IMR-90 (cell line): ENCODE measurements around the gene HAGH. TPM values are rescaled to one million over a fixed set of nuclear protein-coding genes. Genes with fewer than 3 reads are reported as not detected.

ENCODE experiments used
- ATAC-seq: fragments of 200-7000 bp; cut with Tn5 transposase; 2 replicates; pipeline ENCODE4 v1.9.1; 2020; ENCODE audit warnings: low read depth, mild to moderate bottlenecking, moderate library complexity
- BruUV-seq: library from RNA; stranded (reverse); fragments of 400-500 nt; replicated peaks from 2 replicates; lab custom pipeline; 2021; lab: Mats Ljungman, UMichigan
- CTCF ChIA-PET: fragments of 300-600 bp; formaldehyde crosslinking; extraction: SDS; loops from one replicate; lab custom pipeline; 2021; ENCODE audit warnings: antibody characterized with exemption; lab: Yijun Ruan, JAX
- POLR2A ChIA-PET: fragments of 300-600 bp; sonication (Branson Sonifier 250); formaldehyde crosslinking; loops from one replicate; lab custom pipeline; 2022; ENCODE audit warnings: antibody characterized with exemption; ENCODE audit not compliant: unreplicated experiment; lab: Charles Lee
- DNase-seq: peaks from one replicate; pipeline ENCODE4 v3.0.0; 2013
- H2AFZ ChIP-seq: replicated peaks from 2 replicates; pipeline ENCODE3; 2013; ENCODE audit warnings: low read length, mild to moderate bottlenecking; ENCODE audit not compliant: poor library complexity
- H2AK5ac ChIP-seq: 2 replicates; pipeline ENCODE4 v1.6.1; 2013; ENCODE audit warnings: low read depth, low read length, inconsistent platforms
- H2AK9ac ChIP-seq: replicated peaks from 2 replicates; pipeline ENCODE3; 2013; ENCODE audit warnings: mild to moderate bottlenecking, low read depth, low read length, moderate library complexity; ENCODE audit not compliant: poor library complexity
- H2BK120ac ChIP-seq: 2 replicates; pipeline ENCODE4 v1.6.1; 2013; ENCODE audit warnings: low read depth, low read length, inconsistent platforms
- H2BK15ac ChIP-seq: 3 replicates; pipeline ENCODE4 v1.6.1; 2013; ENCODE audit warnings: low read depth, low read length, inconsistent platforms
- H2BK20ac ChIP-seq: 2 replicates; pipeline ENCODE4 v1.6.1; 2013; ENCODE audit warnings: low read depth, mild to moderate bottlenecking, inconsistent platforms, low read length, moderate library complexity
- H2BK5ac ChIP-seq: 2 replicates; pipeline ENCODE4 v1.6.1; 2013; ENCODE audit warnings: mild to moderate bottlenecking, low read depth, low read length, inconsistent platforms; ENCODE audit not compliant: poor library complexity, severe bottlenecking
- H3K14ac ChIP-seq: replicated peaks from 2 replicates; pipeline ENCODE4 v1.6.1; 2013; ENCODE audit warnings: low read depth, low read length, inconsistent platforms
- H3K18ac ChIP-seq: 2 replicates; pipeline ENCODE4 v1.6.1; 2013; ENCODE audit warnings: low read depth, low read length, control low read depth
- H3K23ac ChIP-seq: 2 replicates; pipeline ENCODE4 v1.6.1; 2013; ENCODE audit warnings: low read depth, low read length, inconsistent platforms
- H3K27ac ChIP-seq: 2 replicates; pipeline ENCODE4 v1.5.1; 2013; ENCODE audit warnings: mild to moderate bottlenecking, control low read depth, low read length; ENCODE audit not compliant: insufficient read depth
- H3K27me3 ChIP-seq: 2 replicates; pipeline ENCODE4 v1.6.1; 2013; ENCODE audit warnings: low read length; ENCODE audit not compliant: control insufficient read depth, insufficient read depth
- H3K36me3 ChIP-seq: 2 replicates; pipeline ENCODE4 v1.6.1; 2013; ENCODE audit warnings: low read length, mixed read lengths; ENCODE audit not compliant: control insufficient read depth, insufficient read depth
- H3K4ac ChIP-seq: 2 replicates; pipeline ENCODE4 v1.6.1; 2013; ENCODE audit warnings: low read depth, low read length, inconsistent platforms
- H3K4me1 ChIP-seq: 2 replicates; pipeline ENCODE4 v1.6.1; 2013; ENCODE audit warnings: low read length, mixed read lengths; ENCODE audit not compliant: control insufficient read depth, insufficient read depth
- H3K4me2 ChIP-seq: 2 replicates; pipeline ENCODE4 v1.6.1; 2013; ENCODE audit warnings: low read depth, mild to moderate bottlenecking, control low read depth, low read length, moderate library complexity
- H3K4me3 ChIP-seq: 2 replicates; pipeline ENCODE4 v1.5.1; 2013; ENCODE audit warnings: low read depth, mild to moderate bottlenecking, control low read depth, low read length, moderate library complexity; ENCODE audit not compliant: insufficient read depth
- H3K56ac ChIP-seq: 2 replicates; pipeline ENCODE4 v1.6.1; 2013; ENCODE audit warnings: low read length, inconsistent platforms; ENCODE audit not compliant: insufficient read depth; ENCODE audit errors: extremely low read depth
- H3K79me1 ChIP-seq, 2 experiments: 2 replicates each; pipeline ENCODE4 v1.6.1; 2013; ENCODE audit warnings: low read length in 2 of 2, inconsistent platforms in 1 of 2, low read depth in 1 of 2
- H3K9ac ChIP-seq: 2 replicates; pipeline ENCODE4 v1.6.1; 2013; ENCODE audit warnings: low read depth, low read length, control low read depth
- H3K9me1 ChIP-seq: 2 replicates; pipeline ENCODE4 v1.6.1; 2013; ENCODE audit warnings: low read length, inconsistent platforms; ENCODE audit not compliant: insufficient read depth
- H3K9me3 ChIP-seq: 2 replicates; pipeline ENCODE4 v1.6.1; 2013; ENCODE audit warnings: low read length; ENCODE audit not compliant: control insufficient read depth, insufficient read depth
- H4K20me1 ChIP-seq: 2 replicates; pipeline ENCODE4 v1.6.1; 2013; ENCODE audit warnings: low read length, inconsistent platforms; ENCODE audit not compliant: insufficient read depth
- H4K5ac ChIP-seq: 2 replicates; pipeline ENCODE4 v1.6.1; 2013; ENCODE audit warnings: mild to moderate bottlenecking, low read depth, low read length, control low read depth
- H4K8ac ChIP-seq, 2 experiments: 2 replicates each; pipeline ENCODE4 v1.6.1; 2013; ENCODE audit warnings: low read depth in 2 of 2, low read length in 2 of 2, control low read depth in 1 of 2, inconsistent platforms in 1 of 2
- H4K91ac ChIP-seq: 2 replicates; pipeline ENCODE4 v1.6.1; 2013; ENCODE audit warnings: low read depth, low read length, inconsistent platforms; ENCODE audit not compliant: insufficient read depth
- BHLHE40 ChIP-seq: fragments of 150-350 bp; IDR thresholded peaks from 2 replicates; pipeline ENCODE4 v1.6.1; 2016; ENCODE audit warnings: mild to moderate bottlenecking, low read depth, low read length
- CEBPB ChIP-seq: IDR thresholded peaks from 2 replicates; pipeline ENCODE4 v1.6.1; 2012; ENCODE audit warnings: low read depth, low read length, improper control_type of control experiment
- CHD1 ChIP-seq: IDR thresholded peaks from 2 replicates; pipeline ENCODE4 v1.6.1; 2012; ENCODE audit warnings: low read depth, low read length, improper control_type of control experiment
- ELK1 ChIP-seq: fragments of 150-350 bp; IDR thresholded peaks from 2 replicates; pipeline ENCODE4 v1.6.1; 2016; ENCODE audit warnings: low read depth, mild to moderate bottlenecking, low read length, moderate library complexity, borderline replicate concordance
- MAFK ChIP-seq: IDR thresholded peaks from 2 replicates; pipeline ENCODE4 v1.6.1; 2012; ENCODE audit warnings: low read depth, low read length, improper control_type of control experiment
- MAZ ChIP-seq: IDR thresholded peaks from 2 replicates; pipeline ENCODE4 v1.6.1; 2012; ENCODE audit warnings: low read depth, mild to moderate bottlenecking, low read length, improper control_type of control experiment, moderate library complexity, borderline replicate concordance
- NFE2L2 ChIP-seq: fragments of 150-350 bp; IDR thresholded peaks from 2 replicates; pipeline ENCODE4 v1.6.1; 2016; ENCODE audit warnings: low read depth, mild to moderate bottlenecking, low read length
- RCOR1 ChIP-seq: IDR thresholded peaks from 2 replicates; pipeline ENCODE4 v1.6.1; 2012; ENCODE audit warnings: mild to moderate bottlenecking, low read length, improper control_type of control experiment; ENCODE audit not compliant: insufficient replicate concordance
- RFX5 ChIP-seq: IDR thresholded peaks from 2 replicates; pipeline ENCODE4 v1.8.0; 2012; ENCODE audit warnings: low read depth, mild to moderate bottlenecking, low read length, moderate library complexity
- SMC3 ChIP-seq: fragments of 150-350 bp; IDR thresholded peaks from 2 replicates; pipeline ENCODE4 v1.6.1; 2016; ENCODE audit warnings: low read depth, mild to moderate bottlenecking, antibody characterized with exemption, low read length, moderate library complexity
- USF2 ChIP-seq: fragments of 150-350 bp; IDR thresholded peaks from 2 replicates; pipeline ENCODE4 v1.6.1; 2017; ENCODE audit warnings: mild to moderate bottlenecking, antibody characterized with exemption, low read length, low read depth
- WGBS, 2 experiments: methylation state at CpG; one replicate each; pipeline versions ENCODE4 v1.1.5 to v1.1.7; 2013; ENCODE audit warnings: missing lambda C conversion rate in 2 of 2; ENCODE audit not compliant: insufficient read length in 1 of 2; ENCODE audit errors: extremely low coverage in 2 of 2; 5-methylcytosine and 5-hydroxymethylcytosine counted together
- dilution Hi-C: fragments of 300-500 bp; cut with HindIII; formaldehyde crosslinking; loops from one replicate; pipeline ENCODE4 v1.14.3; 2018; ENCODE audit warnings: low sequenced_read_pairs; ENCODE audit not compliant: unreplicated experiment
- in situ Hi-C: fragments of 300-500 bp; cut with MboI; formaldehyde crosslinking; loops from 3 replicates; pipeline ENCODE4 v1.14.3; 2019; ENCODE audit warnings: low sequenced_read_pairs, inconsistent platforms, mixed read lengths
- intact Hi-C: fragments of 100-400 bp; cut with micrococcal nuclease; formaldehyde crosslinking; loops from 2 replicates; pipeline ENCODE4 v1.10.0; 2022
- polyA plus RNA-seq, 3 experiments: library from polyadenylated mRNA; depleted of rRNA; stranded (reverse); fragments of >200 nt; gene quantifications; 2 replicates each; pipeline ENCODE4 v1.2.3, GENCODE V29; 2012; ENCODE audit warnings: low replicate concordance in 1 of 3
- total RNA-seq: library from RNA; depleted of rRNA; stranded (reverse); fragments of >200 nt; gene quantifications from 2 replicates; pipeline ENCODE4 v1.2.3, GENCODE V29; 2012

The HAGH gene
- total and polyA plus RNA-seq, 2 of the 4 experiments (the other 2 are of a cell fraction), result 30.8 to 52.2 TPM

GRCh38 chr16:1859650-1860049 is 33.0 kb upstream of the HAGH start:
- H3K4me3 ChIP-seq, result no peak overlapping the region
- DNase-seq (no peak), ATAC-seq (no peak)
- WGBS, 2 experiments, result no CpG with 5 or more reads among the region's 8 CpGs
- intact Hi-C loops (no loop called here), in situ Hi-C loops (loop anchor here (5.0 kb wide), 1 partner anchor 73 kb away; no protein-coding TSS in a partner anchor), dilution Hi-C loops (no loop called here)
- no peak overlapping the region for H4K5ac ChIP-seq
- H2AK5ac ChIP-seq, result no peak overlapping the region
- ChIA-PET CTCF (no interaction called here), POLR2A (no interaction called here)
- no peaks in the 10 kb centered on the region for H4K20me1 ChIP-seq
- H3K36me3 ChIP-seq, result no peaks in the 10 kb centered on the region
- H3K56ac ChIP-seq, result no peak overlapping the region
- no peak overlapping the region for H3K4ac ChIP-seq
- H2BK20ac ChIP-seq, result no peak overlapping the region
- no peaks in the 10 kb centered on the region for H3K9me1 ChIP-seq
- no peak overlapping the region for H3K23ac ChIP-seq
- no peak overlapping the region for H2BK5ac ChIP-seq
- H3K27me3 ChIP-seq, result peaks cover 54% of the 10 kb centered on the region
- no peak overlapping the region for H3K18ac ChIP-seq
- H3K14ac ChIP-seq, result no peak overlapping the region
- no peak overlapping the region for H2BK15ac ChIP-seq
- no peak overlapping the region for H3K27ac ChIP-seq
- peaks cover 2% of the 10 kb centered on the region; the same call in 1 of the 2 replicates for H3K4me1 ChIP-seq
- H3K9ac ChIP-seq, result no peak overlapping the region
- no peak overlapping the region for H4K91ac ChIP-seq
- TF ChIP-seq NFE2L2 (no peak), SMC3 (no peak), USF2 (no peak), CHD1 (no peak), MAZ (no peak), CEBPB (no peak), MAFK (no peak), ELK1 (no peak), BHLHE40 (no peak), RCOR1 (no peak), RFX5 (no peak)
- no peak overlapping the region for H2AFZ ChIP-seq
- no peak overlapping the region for H4K8ac ChIP-seq
- no peak overlapping the region for H3K4me2 ChIP-seq
- no TSS peak for BruUV-seq
- H2AK9ac ChIP-seq, result no peak overlapping the region
- H2BK120ac ChIP-seq, result no peak overlapping the region
- no peaks in the 10 kb centered on the region for H3K9me3 ChIP-seq
- no peaks in the 10 kb centered on the region for H3K79me1 ChIP-seq
